A549 (cell line): ENCODE measurements around the gene PISD. TPM values are rescaled to one million over a fixed set of nuclear protein-coding genes. Genes with fewer than 3 reads are reported as not detected.

ENCODE experiments used
- ATAC-seq, 2 experiments: fragments of 200-7000 bp in 1 of 2; fragments of >200 bp in 1 of 2; cut with Nextera tagmentation in 1 of 2; cut with Tn5 transposase in 1 of 2; 3 replicates each; pipeline versions ENCODE4 v1.8.0 to v1.9.1; 2018 to 2020; ENCODE audit warnings: mild to moderate bottlenecking in 1 of 2, moderate library complexity in 1 of 2
- CTCF ChIA-PET: fragments of 300-600 bp; sonication (Branson Sonifier 250); formaldehyde crosslinking; extraction: SDS; loops from one replicate; lab custom pipeline; 2021; ENCODE audit warnings: antibody characterized with exemption, inconsistent platforms; lab: Yijun Ruan, JAX
- POLR2A ChIA-PET: fragments of 350-600 bp; formaldehyde crosslinking; extraction: SDS; loops from one replicate; lab custom pipeline; 2021; ENCODE audit warnings: antibody characterized with exemption, inconsistent platforms; lab: Yijun Ruan, JAX
- DNase-seq, 2 experiments: peaks; one replicate each; pipeline versions ENCODE4 v3.0.0 to v3.0.0-alpha.2; 2011 to 2016; ENCODE audit warnings: low read depth in 1 of 2, low spot score in 1 of 2
- FAIRE-seq: peaks from 2 replicates; lab custom pipeline; 2011; peaks lifted over from hg19 to GRCh38; lab: Jason Lieb, UNC
- H3K27ac ChIP-seq, 2 experiments: fragments of >200 bp; sonication (Bioruptor Twin); formaldehyde crosslinking; 3 replicates each; pipeline ENCODE4 v1.5.1; 2016 to 2017
- H3K4me1 ChIP-seq: fragments of >200 bp; sonication (Bioruptor Twin); formaldehyde crosslinking; 3 replicates; pipeline ENCODE4 v1.6.1; 2016
- H3K4me2 ChIP-seq: fragments of >200 bp; sonication (Bioruptor Twin); formaldehyde crosslinking; 3 replicates; pipeline ENCODE4 v1.6.1; 2016
- H3K4me3 ChIP-seq: fragments of >200 bp; sonication (Bioruptor Twin); formaldehyde crosslinking; 3 replicates; pipeline ENCODE4 v1.5.1; 2016
- H3K9me3 ChIP-seq: fragments of >200 bp; sonication (Bioruptor Twin); formaldehyde crosslinking; 3 replicates; pipeline ENCODE4 v1.6.1; 2016
- ATOH8 ChIP-seq: fragments of 250-450 bp; sonication (Bioruptor Pico); IDR thresholded peaks from 2 replicates; pipeline ENCODE4 v1.5.0; 2020; ENCODE audit warnings: low read depth, mild to moderate bottlenecking, moderate library complexity
- CBX2 ChIP-seq: fragments of 200-600 bp; sonication (generic); IDR thresholded peaks from 2 replicates; pipeline ENCODE4 v1.6.1; 2016; ENCODE audit warnings: low read depth, mild to moderate bottlenecking, borderline replicate concordance
- CHD2 ChIP-seq: fragments of 150-350 bp; IDR thresholded peaks from 2 replicates; pipeline ENCODE4 v1.6.1; 2014; ENCODE audit warnings: low read length; ENCODE audit not compliant: partially characterized antibody
- CHD4 ChIP-seq: fragments of 200-600 bp; sonication (generic); IDR thresholded peaks from 2 replicates; pipeline ENCODE4 v1.6.1; 2016; ENCODE audit warnings: antibody characterized with exemption, mild to moderate bottlenecking, borderline replicate concordance
- CTCF ChIP-seq: fragments of >200 bp; sonication (Bioruptor Twin); formaldehyde crosslinking; IDR thresholded peaks from 3 replicates; pipeline ENCODE4 v1.5.1; 2016
- E2F6 ChIP-seq: IDR thresholded peaks from 2 replicates; pipeline ENCODE4 v1.6.1; 2012; ENCODE audit warnings: low read depth, borderline replicate concordance
- EHF ChIP-seq: fragments of 250-450 bp; sonication (Bioruptor Pico); IDR thresholded peaks from 2 replicates; pipeline ENCODE4 v1.5.0; 2020; ENCODE audit warnings: mild to moderate bottlenecking
- ESRRA ChIP-seq: fragments of 150-350 bp; IDR thresholded peaks from 2 replicates; pipeline ENCODE4 v1.6.1; 2014; ENCODE audit warnings: mild to moderate bottlenecking, low read length, borderline replicate concordance
- HES2 ChIP-seq: fragments of >200 bp; sonication (Bioruptor Twin); formaldehyde crosslinking; IDR thresholded peaks from 2 replicates; pipeline ENCODE4 v1.6.1; 2016
- HEYL ChIP-seq: fragments of 250-450 bp; sonication (Bioruptor Pico); IDR thresholded peaks from 2 replicates; pipeline ENCODE4 v1.8.0; 2021; ENCODE audit warnings: mild to moderate bottlenecking, moderate library complexity
- HMGXB4 ChIP-seq: fragments of 250-450 bp; sonication (Bioruptor Pico); IDR thresholded peaks from 2 replicates; pipeline ENCODE4 v1.5.0; 2021; ENCODE audit warnings: mild to moderate bottlenecking, moderate library complexity, borderline replicate concordance
- HOXB13 ChIP-seq: fragments of 250-450 bp; sonication (Bioruptor Pico); IDR thresholded peaks from 2 replicates; pipeline ENCODE4 v1.5.0; 2020; ENCODE audit warnings: low read depth, mild to moderate bottlenecking, moderate library complexity
- KDM1A ChIP-seq: fragments of 200-600 bp; sonication (generic); IDR thresholded peaks from 2 replicates; pipeline ENCODE4 v1.6.1; 2016; ENCODE audit warnings: low read depth, mild to moderate bottlenecking
- MAFK ChIP-seq: fragments of 450-650 bp; IDR thresholded peaks from 2 replicates; pipeline ENCODE4 v1.6.1; 2014; ENCODE audit not compliant: partially characterized antibody
- MAX ChIP-seq: IDR thresholded peaks from 2 replicates; pipeline ENCODE4 v1.6.1; 2012
- MAZ ChIP-seq: fragments of 150-350 bp; IDR thresholded peaks from 2 replicates; pipeline ENCODE4 v1.6.1; 2014; ENCODE audit warnings: antibody characterized with exemption, low read depth, low read length, borderline replicate concordance
- NFE2L2 ChIP-seq: fragments of 150-350 bp; conservative IDR thresholded peaks from 2 replicates; pipeline ENCODE4 v1.6.1; 2014; ENCODE audit warnings: low read length
- NPAS2 ChIP-seq: fragments of 250-450 bp; sonication (Bioruptor Pico); IDR thresholded peaks from 2 replicates; pipeline ENCODE4 v1.8.0; 2022; ENCODE audit warnings: mild to moderate bottlenecking, moderate library complexity, borderline replicate concordance
- POLR2AphosphoS2 ChIP-seq: conservative IDR thresholded peaks from 2 replicates; pipeline ENCODE4 v1.6.1; 2012; ENCODE audit warnings: low read length, improper control_type of control experiment, inconsistent platforms
- RAD21 ChIP-seq, 2 experiments: fragments of >200 bp in 1 of 2; sonication (Bioruptor Twin) in 1 of 2; formaldehyde crosslinking in 1 of 2; IDR thresholded peaks in 1 of 2; conservative IDR thresholded peaks in 1 of 2; 2 replicates in 1 of 2; 3 replicates in 1 of 2; pipeline ENCODE4 v1.6.1; 2012 to 2018; ENCODE audit warnings: inconsistent platforms in 1 of 2
- RARB ChIP-seq: fragments of 250-450 bp; sonication (Bioruptor Pico); IDR thresholded peaks from 2 replicates; pipeline ENCODE4 v1.8.0; 2021; ENCODE audit warnings: mild to moderate bottlenecking, moderate library complexity
- RCOR1 ChIP-seq: fragments of 150-350 bp; IDR thresholded peaks from 2 replicates; pipeline ENCODE4 v1.6.1; 2014; ENCODE audit warnings: antibody characterized with exemption, low read length, low read depth
- RFX5 ChIP-seq: fragments of 450-650 bp; IDR thresholded peaks from 2 replicates; pipeline ENCODE4 v1.7.1; 2014; ENCODE audit warnings: antibody characterized with exemption, mild to moderate bottlenecking, moderate library complexity
- SREBF2 ChIP-seq: fragments of 450-650 bp; IDR thresholded peaks from 2 replicates; pipeline ENCODE4 v1.6.1; 2014; ENCODE audit warnings: mild to moderate bottlenecking, moderate library complexity
- TFCP2L1 ChIP-seq: fragments of 250-450 bp; sonication (Bioruptor Pico); IDR thresholded peaks from 2 replicates; pipeline ENCODE4 v1.5.0; 2021; ENCODE audit warnings: mild to moderate bottlenecking
- ZC3H11A ChIP-seq: fragments of 450-650 bp; IDR thresholded peaks from 2 replicates; pipeline ENCODE4 v1.6.1; 2014; ENCODE audit warnings: antibody characterized with exemption, mild to moderate bottlenecking
- ZFP36 ChIP-seq: fragments of 450-650 bp; IDR thresholded peaks from 2 replicates; pipeline ENCODE4 v1.6.1; 2014; ENCODE audit warnings: borderline replicate concordance; ENCODE audit not compliant: partially characterized antibody
- ZNF302 ChIP-seq: fragments of 250-450 bp; sonication (Bioruptor Pico); IDR thresholded peaks from 2 replicates; pipeline ENCODE4 v1.9.0; 2021; ENCODE audit warnings: inconsistent platforms, mild to moderate bottlenecking, moderate library complexity
- WGBS: methylation state at CpG from one replicate; pipeline ENCODE4 v1.1.6; 2017; ENCODE audit errors: missing lambda C conversion rate; 5-methylcytosine and 5-hydroxymethylcytosine counted together
- polyA plus RNA-seq, 4 experiments: library from polyadenylated mRNA; depleted of rRNA in 3 of 4; stranded (reverse); fragments of >200 nt; fragmentation: RNase III in 1 of 4; extraction: RNeasy Plus Mini Kit Qiagen cat#74134 plus additional on column Dnase treatment in 1 of 4; gene quantifications; 2 replicates in 3 of 4; 3 replicates in 1 of 4; pipeline ENCODE4 v1.2.3, GENCODE V29; 2011 to 2017

Gene PISD
- polyA plus RNA-seq, 2 of the 4 experiments (the other 2 are of a cell fraction), result 11.0 to 17.3 TPM

GRCh38 chr22:31691408-31691807 is 29.4 kb upstream of the PISD start:
- no peak overlapping the region for H3K4me2 ChIP-seq
- no peaks in the 10 kb centered on the region for H3K4me1 ChIP-seq
- POLR2A ChIA-PET, result no interaction called here
- ATAC-seq, result no peak
- TF ChIP-seq CHD2, result no peak
- no peak for TF ChIP-seq SREBF2
- no peak for TF ChIP-seq HOXB13
- no peak for TF ChIP-seq NFE2L2
- TF ChIP-seq E2F6, result no peak
- no peak for TF ChIP-seq ZNF302 (CRISPR knock-in tag)
- no peak for TF ChIP-seq CTCF
- TF ChIP-seq RARB (CRISPR knock-in tag), result no peak
- no peak for TF ChIP-seq MAFK
- no peak for TF ChIP-seq POLR2AphosphoS2
- no peak for TF ChIP-seq ESRRA
- no peak for TF ChIP-seq CBX2
- TF ChIP-seq NPAS2 (CRISPR knock-in tag), result no peak
- TF ChIP-seq, all 56 proteins: peak for 0
- CTCF ChIA-PET, result no interaction called here
- H3K9me3 ChIP-seq, result no peaks in the 10 kb centered on the region
- DNase-seq (no peak), FAIRE-seq (no peak)
- 97% methylated on average over 3 of the region's 3 CpGs for WGBS
- H3K4me3 ChIP-seq, result no peak overlapping the region
- no peak overlapping the region for H3K27ac ChIP-seq

- FAIRE-seq, result no peak
- H3K9me3 ChIP-seq, result no peaks in the 10 kb centered on the region
- POLR2A ChIA-PET, result no interaction called here
- no peak for DNase-seq
- CTCF ChIA-PET, result interaction anchor here (0.5 to 1.4 kb wide), 3 partner anchors 18 to 320 kb away, joined by 3 to 4 read pairs (median 4); no protein-coding TSS in a partner anchor
- H3K4me3 ChIP-seq, result no peak overlapping the region
- no peak overlapping the region for H3K4me2 ChIP-seq
- no peak for TF ChIP-seq CHD4
- TF ChIP-seq EHF (CRISPR knock-in tag), result no peak
- no peak for TF ChIP-seq RARB (CRISPR knock-in tag)
- TF ChIP-seq HEYL (CRISPR knock-in tag), result no peak
- TF ChIP-seq RCOR1, result no peak
- TF ChIP-seq HMGXB4 (CRISPR knock-in tag), result no peak
- TF ChIP-seq HES2, result no peak
- TF ChIP-seq TFCP2L1, result no peak
- TF ChIP-seq MAX, result no peak
- TF ChIP-seq ESRRA, result no peak
- no peak for TF ChIP-seq RAD21 (conservative IDR thresholded peaks at IDR 0.05 in 1 of 2, IDR thresholded peaks at IDR 0.05 in 1 of 2)
- TF ChIP-seq KDM1A, result no peak
- no peak for TF ChIP-seq MAZ
- no peak for TF ChIP-seq ZC3H11A
- no peak for TF ChIP-seq RFX5
- TF ChIP-seq POLR2AphosphoS2, result no peak
- TF ChIP-seq ZFP36, result no peak
- TF ChIP-seq ATOH8, result no peak
- TF ChIP-seq MAFK, result no peak
- no peak for ATAC-seq
- H3K27ac ChIP-seq, result no peak overlapping the region
- 88% methylated on average over 11 of the region's 13 CpGs for WGBS
- no peaks in the 10 kb centered on the region for H3K4me1 ChIP-seq
These were observed 21.4 kb upstream of the PISD start for GRCh38 chr22:31683181-31684105.
